DMS114 treated with DMSO at 0.1 percent for 48 hours (cell line): ENCODE measurements around the gene PRKG1.
"Not testable (repeated sequence)": the region's sequence is repeated elsewhere in the genome, so short reads cannot be mapped to it uniquely, and the experiment has no call there.

Experiments
- DNase-seq: peaks from one replicate; lab custom pipeline; 2025; ENCODE audit not compliant: unreplicated experiment; lab: John Stamatoyannopoulos, UW

The PRKG1 gene

GRCh38 chr10:51367694-51368093 lies 293.4 kb downstream of the PRKG1 start:
- DNase-seq: no peak

GRCh38 chr10:51368943-51369342 lies 294.7 kb downstream of the PRKG1 start:
- no peak for DNase-seq

- no peak for DNase-seq
Observed at GRCh38 chr10:51369903-51370302, 295.6 kb downstream of the PRKG1 start.

GRCh38 chr10:51371743-51372142 lies 297.5 kb downstream of the PRKG1 start:
- DNase-seq: no peak

GRCh38 chr10:51375790-51376189 lies 301.5 kb downstream of the PRKG1 start:
- DNase-seq: no peak

- DNase-seq: no peak
Observed at GRCh38 chr10:51377070-51377931, 303.0 kb downstream of the PRKG1 start.

- no peak for DNase-seq
Observed at GRCh38 chr10:51377932-51378599, 303.8 kb downstream of the PRKG1 start.

- DNase-seq: no peak
Observed at GRCh38 chr10:51382181-51382580, 307.9 kb downstream of the PRKG1 start.

- no peak for DNase-seq
Observed at GRCh38 chr10:51384971-51385370, 310.7 kb downstream of the PRKG1 start.

GRCh38 chr10:51386248-51386885 lies 312.1 kb downstream of the PRKG1 start:
- DNase-seq: no peak

GRCh38 chr10:51389415-51390321 lies 315.4 kb downstream of the PRKG1 start:
- DNase-seq: no peak

- not testable (repeated sequence) for DNase-seq
Observed at GRCh38 chr10:51393006-51393405, 318.7 kb downstream of the PRKG1 start.

GRCh38 chr10:51394039-51394438 lies 319.8 kb downstream of the PRKG1 start:
- DNase-seq: no peak

GRCh38 chr10:51397244-51397643 lies 323.0 kb downstream of the PRKG1 start:
- no peak for DNase-seq

- no peak for DNase-seq
Observed at GRCh38 chr10:51397695-51398094, 323.4 kb downstream of the PRKG1 start.

GRCh38 chr10:51399840-51400239 lies 325.6 kb downstream of the PRKG1 start:
- no peak for DNase-seq

GRCh38 chr10:51400392-51401096 lies 326.3 kb downstream of the PRKG1 start:
- DNase-seq: no peak

- DNase-seq: no peak
Observed at GRCh38 chr10:51403521-51403920, 329.2 kb downstream of the PRKG1 start.

- DNase-seq: no peak
Observed at GRCh38 chr10:51405580-51406351, 331.5 kb downstream of the PRKG1 start.
